NCI-H2029 (cell line): Measurements from ENCODE around the gene MEF2D.
A peak's percentile ranks its signal among the peaks of the same experiment; 100 is the strongest.

Source experiments
- DNase-seq: peaks from one replicate; lab custom pipeline; 2025; lab: John Stamatoyannopoulos, UW

Gene MEF2D

GRCh38 chr1:156487862-156488261 lies 12.7 kb downstream of the MEF2D start:
- DNase-seq = no peak

GRCh38 chr1:156486421-156487344 lies 13.9 kb downstream of the MEF2D start:
- DNase-seq = no peak

GRCh38 chr1:156485984-156486383 lies 14.6 kb downstream of the MEF2D start:
- no peak for DNase-seq

- no peak for DNase-seq
These were observed 16.0 kb downstream of the MEF2D start for GRCh38 chr1:156484480-156485058.

- DNase-seq = no peak
These were observed 17.2 kb downstream of the MEF2D start for GRCh38 chr1:156483397-156483796.

- no peak for DNase-seq
These were observed 18.3 kb downstream of the MEF2D start for GRCh38 chr1:156482276-156482675.

- DNase-seq = no peak
These were observed 19.0 kb downstream of the MEF2D start for GRCh38 chr1:156481527-156481926.

- DNase-seq = no peak
These were observed 20.0 kb downstream of the MEF2D start for GRCh38 chr1:156480411-156481192.

- DNase-seq = no peak
These were observed 20.6 kb downstream of the MEF2D start for GRCh38 chr1:156480016-156480370.

GRCh38 chr1:156479093-156480015 lies 21.2 kb downstream of the MEF2D start:
- no peak for DNase-seq

GRCh38 chr1:156478250-156478627 lies 22.3 kb downstream of the MEF2D start:
- DNase-seq = no peak

- peak; percentile 17 for DNase-seq
These were observed 22.9 kb downstream of the MEF2D start for GRCh38 chr1:156477526-156478249.

- DNase-seq = no peak
These were observed 23.9 kb downstream of the MEF2D start for GRCh38 chr1:156476501-156477298.

- no peak for DNase-seq
These were observed 24.7 kb downstream of the MEF2D start for GRCh38 chr1:156475568-156476500.

GRCh38 chr1:156474966-156475365 lies 25.6 kb downstream of the MEF2D start:
- no peak for DNase-seq

GRCh38 chr1:156471496-156472490 lies 28.8 kb downstream of the MEF2D start:
- peak; percentile 97 for DNase-seq

- no peak for DNase-seq
These were observed 30.1 kb downstream of the MEF2D start for GRCh38 chr1:156470473-156470872.
